Activated B cell treated with CpG ODN at 0.5 μM for 24 hours (primary cell): ENCODE results near the gene IL15RA. TPM values are rescaled to one million over a fixed set of nuclear protein-coding genes. Genes with fewer than 3 reads are reported as not detected.
"Not testable (repeated sequence)": the region's sequence is repeated elsewhere in the genome, so short reads cannot be mapped to it uniquely, and the experiment has no call there.

Experiments
- ATAC-seq: fragments of 200-7000 bp; cut with Tn5 transposase; one replicate; pipeline ENCODE4 v1.10.0; 2021; ENCODE audit warnings: low read depth, mild to moderate bottlenecking, moderate library complexity
- CTCF ChIA-PET: fragments of 350-600 bp; sonication (Branson Sonifier 250); formaldehyde crosslinking; loops from one replicate; lab custom pipeline; 2021; ENCODE audit warnings: antibody characterized with exemption; lab: Charles Lee
- POLR2A ChIA-PET: fragments of 350-600 bp; sonication (Branson Sonifier 250); formaldehyde crosslinking; loops from one replicate; lab custom pipeline; 2021; ENCODE audit warnings: antibody characterized with exemption; lab: Charles Lee
- DNase-seq: peaks from one replicate; pipeline ENCODE4 v3.0.0; 2022
- H3K27ac Mint-ChIP-seq: one replicate; pipeline ENCODE4 v1.8.0; 2020; ENCODE audit warnings: mixed read lengths
- H3K27me3 Mint-ChIP-seq: one replicate; pipeline ENCODE4 v1.8.0; 2021; ENCODE audit warnings: mixed read lengths
- H3K36me3 Mint-ChIP-seq: one replicate; pipeline ENCODE4 v1.8.0; 2021; ENCODE audit warnings: low read depth, mixed read lengths
- H3K4me1 Mint-ChIP-seq: one replicate; pipeline ENCODE4 v1.8.0; 2021; ENCODE audit warnings: mixed read lengths
- H3K4me3 Mint-ChIP-seq: one replicate; pipeline ENCODE4 v1.8.0; 2020; ENCODE audit warnings: mild to moderate bottlenecking, mixed read lengths
- H3K9me3 Mint-ChIP-seq: one replicate; pipeline ENCODE4 v1.8.0; 2020; ENCODE audit warnings: mixed read lengths
- CTCF ChIP-seq: fragments of 200-600 bp; IDR thresholded peaks from one replicate; pipeline ENCODE4 v1.8.0; 2022; ENCODE audit warnings: antibody characterized with exemption, mild to moderate bottlenecking
- intact Hi-C: fragments of 100-400 bp; cut with micrococcal nuclease; formaldehyde crosslinking; loops from one replicate; pipeline ENCODE4 v1.15.1; 2024
- total RNA-seq: library from RNA; stranded (reverse); gene quantifications from 2 replicates; pipeline ENCODE4 v1.2.3, GENCODE V29; 2022

The IL15RA gene
- total RNA-seq, 1 donor from 2014 or later, result 19.1 TPM

GRCh38 chr10:5913736-5914135 is 63.6 kb downstream of the IL15RA start:
- Mint-ChIP-seq H3K9me3 (no peaks in the 10 kb centered on the region), H3K27me3 (no peaks in the 10 kb centered on the region), H3K36me3 (peaks cover 90% of the 10 kb centered on the region), H3K4me1 (no peaks in the 10 kb centered on the region), H3K4me3 (no peak overlapping the region), H3K27ac (no peak overlapping the region)
- ChIA-PET POLR2A (no interaction called here), CTCF (no interaction called here)
- TF ChIP-seq CTCF, result no peak
- intact Hi-C loops, result loop anchor here (10.0 kb wide), 1 partner anchor 491 kb away; no protein-coding TSS in a partner anchor
- DNase-seq (no peak), ATAC-seq (no peak)

DNA sequence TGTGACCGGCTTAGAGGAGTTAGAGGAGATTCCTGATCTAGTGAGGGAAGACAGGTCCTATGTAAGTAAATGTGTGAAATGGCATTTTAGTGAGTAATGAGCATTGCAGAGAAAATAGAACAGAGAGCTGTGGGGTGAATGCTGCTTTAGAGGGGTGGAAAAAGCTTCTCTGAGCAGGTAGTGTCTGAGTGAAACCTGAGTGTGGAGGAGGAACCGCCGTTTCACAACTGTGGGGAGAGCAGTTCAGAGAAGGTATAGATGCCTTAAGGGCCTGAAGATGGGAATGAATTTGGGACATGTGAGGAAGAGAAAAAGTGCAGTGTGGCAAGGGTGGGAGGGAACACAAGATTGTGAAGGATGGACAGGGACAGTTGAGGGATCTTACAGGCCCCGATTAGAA is 65.7 kb downstream of the IL15RA start:
- intact Hi-C loops, result loop anchor here (10.0 kb wide), 1 partner anchor 493 kb away; no protein-coding TSS in a partner anchor
- no peak overlapping the region for H3K27ac Mint-ChIP-seq

GRCh38 chr10:5910323-5911100 is 66.8 kb downstream of the IL15RA start:
- ChIA-PET CTCF (no interaction called here), POLR2A (no interaction called here)
- DNase-seq, result no peak
- no peak overlapping the region for H3K27ac Mint-ChIP-seq
- H3K27me3 Mint-ChIP-seq, result no peaks in the 10 kb centered on the region
- H3K9me3 Mint-ChIP-seq, result no peaks in the 10 kb centered on the region
- H3K36me3 Mint-ChIP-seq, result peaks cover 86% of the 10 kb centered on the region
- peaks cover 6% of the 10 kb centered on the region for H3K4me1 Mint-ChIP-seq
- ATAC-seq, result no peak
- no peak for TF ChIP-seq CTCF
- intact Hi-C loops, result loop anchor here (10.0 kb wide), 1 partner anchor 494 kb away; no protein-coding TSS in a partner anchor
- H3K4me3 Mint-ChIP-seq, result no peak overlapping the region

More for the DNA sequence above, 65.7 kb downstream of the IL15RA start:
- DNase-seq, result no peak
- Mint-ChIP-seq H3K9me3 (no peaks in the 10 kb centered on the region), H3K4me1 (peaks cover under 1% of the 10 kb centered on the region), H3K36me3 (peaks cover 86% of the 10 kb centered on the region), H3K27me3 (no peaks in the 10 kb centered on the region), H3K4me3 (no peak overlapping the region)
- ChIA-PET POLR2A (interaction anchor here (0.6 kb wide), 1 partner anchor 157 kb away, joined by 3 read pairs; no protein-coding TSS in a partner anchor), CTCF (no interaction called here)
- TF ChIP-seq CTCF, result no peak
- no peak for ATAC-seq

GRCh38 chr10:5908676-5909075 is 68.7 kb downstream of the IL15RA start:
- peaks cover 74% of the 10 kb centered on the region for H3K36me3 Mint-ChIP-seq
- DNase-seq, ATAC-seq, H3K4me3 Mint-ChIP-seq, intact Hi-C loops, POLR2A ChIA-PET, H3K27ac Mint-ChIP-seq, H3K9me3 Mint-ChIP-seq, H3K27me3 Mint-ChIP-seq: not testable (repeated sequence)
- H3K4me1 Mint-ChIP-seq, result peaks cover 14% of the 10 kb centered on the region
- CTCF ChIA-PET, result interaction anchor here (1.1 kb wide), 1 partner anchor 178 kb away, joined by 3 read pairs; no protein-coding TSS in a partner anchor

DNA sequence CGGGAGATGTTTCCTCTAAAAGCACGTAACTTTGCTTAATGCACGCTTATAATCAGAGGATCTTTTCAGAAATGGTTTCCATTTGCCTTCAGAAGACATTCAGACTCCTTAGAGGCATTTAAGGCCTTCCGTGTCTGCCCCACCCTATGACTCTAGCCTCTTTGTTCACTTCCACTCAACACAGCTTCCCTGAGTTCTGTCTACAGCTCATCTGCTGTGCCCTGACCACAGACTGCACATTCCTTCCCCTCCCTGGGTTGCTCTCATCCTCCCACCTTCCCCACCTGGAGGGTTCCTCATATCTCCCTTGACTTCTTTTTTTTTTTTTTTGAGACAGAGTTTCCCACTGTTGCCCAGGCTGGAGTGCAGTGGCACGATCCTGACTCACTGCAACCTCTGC is 70.7 kb downstream of the IL15RA start:
- no peaks in the 10 kb centered on the region for H3K27me3 Mint-ChIP-seq
- ChIA-PET CTCF (no interaction called here), POLR2A (no interaction called here)
- no peak for ATAC-seq
- intact Hi-C loops, result no loop called here
- peaks cover 17% of the 10 kb centered on the region for H3K4me1 Mint-ChIP-seq
- peaks cover 65% of the 10 kb centered on the region for H3K36me3 Mint-ChIP-seq
- H3K27ac Mint-ChIP-seq, result no peak overlapping the region
- no peak overlapping the region for H3K4me3 Mint-ChIP-seq
- no peak for TF ChIP-seq CTCF
- no peaks in the 10 kb centered on the region for H3K9me3 Mint-ChIP-seq
- DNase-seq, result no peak
